GM18873 (cell line): ENCODE results near the gene ZNF555.
"Not testable (repeated sequence)": the region's sequence is repeated elsewhere in the genome, so short reads cannot be mapped to it uniquely, and the experiment has no call there.

ENCODE experiments used
- ATAC-seq: cut with Tn5 transposase; IDR thresholded peaks from one replicate; pipeline ENCODE4 v1.9.1; 2021; ENCODE audit warnings: mild to moderate bottlenecking, moderate library complexity, moderate number of reproducible peaks; ENCODE audit not compliant: unreplicated experiment, low FRiP score

Gene ZNF555

DNA sequence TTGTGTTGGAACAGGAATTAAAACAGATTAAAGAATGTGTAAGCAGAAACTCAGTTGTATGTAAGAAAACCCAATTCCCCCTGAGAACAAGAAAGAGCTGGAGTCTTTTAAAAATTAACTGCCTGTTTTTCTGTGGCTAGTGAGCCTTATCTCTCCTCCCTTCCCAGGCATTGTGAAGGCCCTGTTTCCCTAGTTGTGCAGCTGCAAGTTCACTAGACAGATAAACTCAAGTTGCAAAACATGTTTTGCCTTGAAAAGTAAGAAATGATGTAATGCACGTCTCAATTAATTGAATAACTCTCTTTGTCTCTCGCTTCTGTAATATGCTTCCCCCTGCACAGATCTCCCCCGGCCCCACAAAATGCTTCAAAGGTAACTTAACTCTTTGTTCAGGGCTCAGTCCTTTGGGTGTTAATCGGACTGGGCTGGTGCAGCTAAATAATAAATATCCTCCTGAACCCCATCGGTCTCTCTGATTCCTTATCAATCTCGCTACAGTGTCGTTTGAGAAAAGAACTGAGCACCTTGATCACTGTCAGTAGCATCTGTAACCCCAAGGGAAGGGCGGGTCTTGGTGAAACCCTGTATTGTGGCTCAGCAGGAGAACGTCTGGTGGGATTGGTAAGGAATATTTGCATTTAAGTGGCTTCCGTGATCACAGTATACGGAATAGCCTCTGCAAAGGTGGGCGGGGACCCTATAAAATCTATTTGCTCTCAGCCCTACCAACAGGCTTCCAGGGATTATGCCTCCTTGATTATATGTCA, 24.2 kb downstream of the ZNF555 start:
- no peak for ATAC-seq

DNA sequence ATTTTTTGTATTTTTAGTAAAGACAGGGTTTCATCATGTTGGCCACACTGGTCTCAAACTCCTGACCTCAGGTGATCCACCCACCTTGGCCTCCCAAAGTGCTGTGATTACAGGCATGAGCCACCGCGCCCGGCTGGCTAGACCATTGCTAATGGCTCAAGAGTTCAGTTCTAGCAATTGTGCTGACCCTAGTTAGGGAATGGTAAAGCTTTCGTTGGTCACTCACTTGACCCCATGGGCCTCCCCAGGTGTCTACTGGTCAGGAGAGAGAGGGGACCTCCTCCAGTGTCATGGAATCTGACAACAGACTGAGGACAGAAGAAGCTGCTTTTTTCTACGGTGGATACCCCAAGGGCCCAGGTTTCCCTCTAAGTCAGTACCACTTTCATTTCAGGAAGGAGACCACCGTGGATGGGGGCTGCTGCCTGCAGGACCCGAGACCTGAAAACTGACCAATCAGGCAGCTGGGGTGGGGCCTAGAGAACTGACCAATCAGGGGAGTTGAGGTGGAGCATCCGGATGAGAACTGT, 25.3 kb downstream of the ZNF555 start:
- ATAC-seq, result no peak

DNA sequence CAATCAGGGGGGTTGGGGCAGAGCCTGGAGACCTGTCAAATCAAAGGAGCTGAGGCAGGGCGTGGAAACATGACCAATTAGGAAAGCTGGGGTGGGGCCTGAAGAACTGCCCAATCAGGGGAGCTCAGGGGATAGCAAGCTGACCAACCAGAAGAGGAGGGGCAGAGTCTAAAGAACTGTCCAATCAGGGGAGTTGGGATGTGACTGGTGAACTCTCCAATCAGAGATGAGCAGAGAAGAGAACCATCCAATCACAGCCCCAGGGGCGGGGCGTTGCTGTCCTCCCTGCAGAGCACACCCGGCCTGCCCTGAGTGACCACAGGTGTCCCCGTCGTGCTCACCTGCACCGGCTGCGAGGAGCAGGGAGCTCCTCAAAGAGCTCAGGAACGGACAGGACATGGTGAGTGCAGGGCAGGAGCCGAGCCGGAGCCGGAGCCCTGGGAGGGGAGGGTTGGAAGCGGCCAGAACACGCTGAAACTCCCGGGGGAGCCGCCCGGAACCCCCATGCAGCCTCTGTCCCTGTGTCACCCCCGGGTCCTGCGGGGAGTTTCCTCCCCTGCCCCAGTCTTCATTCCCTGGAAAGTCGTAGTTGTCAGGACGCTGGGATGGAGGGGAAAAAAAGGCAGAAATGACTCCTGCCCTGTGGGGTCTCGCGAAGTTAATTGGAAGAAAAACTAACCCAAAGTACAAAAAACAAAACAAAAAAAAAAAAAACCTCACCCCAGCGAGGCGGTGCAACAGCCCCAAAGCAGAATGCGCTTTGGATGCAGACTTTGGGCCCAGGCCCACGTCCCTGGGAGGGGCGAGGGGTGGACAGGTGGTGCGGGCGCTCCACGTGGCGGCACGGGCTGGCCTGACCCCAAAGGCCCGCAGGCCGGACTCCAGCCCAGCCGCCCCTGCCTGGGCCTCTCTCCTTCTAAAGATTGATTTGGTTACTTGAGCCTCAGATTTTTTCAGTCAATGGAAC, 26.0 kb downstream of the ZNF555 start, which contains the start of gene ZNF556:
ZNF556 (plus strand) TSS at position 311 of the 967 bp plus-strand sequence; CDS start at position 398, 87 bp downstream.
- ATAC-seq, result no peak

DNA sequence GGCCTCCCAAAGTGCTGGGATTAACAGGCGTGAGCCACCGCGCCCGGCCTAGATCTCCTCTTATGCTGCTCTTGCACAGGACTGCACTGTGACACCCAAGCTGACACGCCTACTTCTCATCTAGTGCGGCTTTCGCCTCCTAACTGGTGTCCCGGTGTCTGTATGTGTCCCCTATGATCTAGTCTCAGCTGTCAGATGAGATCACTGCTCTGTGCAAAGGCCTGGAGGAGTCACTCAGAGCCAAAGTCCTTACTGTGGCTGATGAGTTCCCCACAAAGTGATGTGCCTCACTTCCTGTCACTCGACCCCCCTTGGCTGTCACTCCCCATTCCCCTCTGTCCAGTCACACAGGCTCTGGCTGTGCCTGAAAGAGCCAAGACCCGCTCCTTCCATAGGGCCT, 28.3 kb downstream of the ZNF555 start:
- ATAC-seq, result no peak

DNA sequence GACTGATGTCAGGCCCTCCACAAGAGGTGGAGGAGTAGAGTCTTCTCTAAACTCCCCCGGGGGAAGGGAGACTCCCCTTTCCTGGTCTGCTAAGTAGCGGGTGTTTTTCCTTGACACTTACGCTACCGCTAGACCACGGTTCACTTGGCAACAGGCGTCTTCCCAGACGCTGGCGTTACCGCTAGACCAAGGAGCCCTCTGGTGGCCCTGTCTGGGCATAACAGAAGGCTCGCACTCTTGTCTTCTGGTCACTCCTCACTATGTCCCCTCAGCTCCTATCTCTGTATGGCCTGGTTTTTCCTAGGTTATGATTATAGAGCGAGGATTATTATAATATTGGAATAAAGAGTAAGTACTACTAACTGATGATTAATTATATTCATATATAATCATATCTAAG, 30.9 kb downstream of the ZNF555 start:
- not testable (repeated sequence) for ATAC-seq

DNA sequence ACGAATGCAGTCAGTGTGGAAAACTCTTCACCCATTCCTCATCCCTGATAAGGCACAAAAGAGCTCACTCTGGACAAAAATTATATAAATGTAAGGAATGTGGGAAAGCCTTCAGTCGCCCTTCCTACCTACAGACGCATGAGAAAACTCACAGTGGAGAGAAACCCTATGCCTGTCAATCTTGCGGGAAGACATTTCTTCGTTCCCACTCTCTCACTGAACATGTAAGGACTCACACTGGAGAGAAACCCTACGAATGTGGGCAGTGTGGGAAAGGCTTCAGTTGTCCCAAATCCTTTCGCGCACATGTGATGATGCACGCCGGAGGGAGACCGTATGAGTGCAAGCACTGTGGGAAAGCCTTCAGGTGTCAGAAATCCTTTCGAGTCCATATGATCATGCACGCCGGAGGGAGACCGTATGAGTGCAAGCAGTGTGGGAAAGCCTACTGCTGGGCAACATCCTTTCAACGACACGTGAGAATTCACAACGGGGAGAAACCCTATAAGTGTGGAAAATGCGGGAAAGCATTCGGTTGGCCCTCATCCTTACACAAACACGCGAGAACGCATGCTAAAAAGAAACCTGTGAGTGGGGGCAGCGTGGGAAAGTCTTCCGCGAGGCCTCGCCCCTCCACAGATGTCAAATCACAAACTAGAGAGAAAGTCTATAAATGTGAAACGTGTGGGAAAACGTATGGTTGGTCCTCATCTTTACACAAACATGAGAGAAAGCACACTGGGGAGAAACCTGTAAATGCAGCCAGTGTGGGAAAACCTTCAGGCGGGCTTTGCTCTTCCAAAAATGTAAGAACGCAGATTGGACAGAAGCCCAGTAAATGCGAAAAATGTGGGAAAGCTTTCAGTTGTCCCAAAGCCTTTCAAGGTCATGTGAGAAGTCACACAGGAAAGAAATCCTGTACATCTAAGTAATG, 36.4 kb downstream of the ZNF555 start:
- ATAC-seq, result no peak

DNA sequence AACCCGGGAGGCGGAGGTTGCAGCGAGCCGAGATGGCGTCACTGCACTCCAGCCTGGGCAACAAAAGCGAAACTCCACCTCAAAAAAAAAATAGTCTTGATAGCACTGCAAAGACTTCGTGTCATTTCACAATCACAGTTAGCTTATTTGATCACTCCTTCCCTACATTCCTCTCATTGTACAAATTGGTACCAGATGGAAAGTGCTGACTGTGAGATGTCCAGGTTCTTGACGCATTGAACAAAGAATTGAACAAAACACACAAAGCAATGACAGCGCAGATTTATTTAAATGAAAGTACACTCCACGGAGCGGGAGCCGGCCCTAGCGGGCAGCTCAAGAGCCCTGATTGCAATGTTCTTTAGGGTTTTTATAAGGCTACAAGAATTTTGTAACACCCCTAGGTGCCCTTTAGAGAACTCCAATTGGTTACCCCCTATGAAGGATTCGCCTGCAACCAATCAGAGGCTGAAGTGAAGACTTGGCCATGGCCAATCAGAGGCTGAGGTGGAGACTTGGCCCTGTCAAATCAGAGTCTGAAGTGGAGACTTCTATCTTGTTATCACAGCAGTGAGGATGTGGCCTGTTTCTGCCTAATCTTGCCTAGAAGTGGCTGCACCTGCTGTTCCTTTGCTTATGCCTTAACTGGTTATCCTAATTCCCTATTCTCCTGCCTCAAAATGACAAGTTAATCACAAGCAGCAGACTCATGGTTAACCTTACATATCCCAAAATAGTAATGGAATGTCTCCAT, 42.6 kb downstream of the ZNF555 start:
- ATAC-seq, result no peak

DNA sequence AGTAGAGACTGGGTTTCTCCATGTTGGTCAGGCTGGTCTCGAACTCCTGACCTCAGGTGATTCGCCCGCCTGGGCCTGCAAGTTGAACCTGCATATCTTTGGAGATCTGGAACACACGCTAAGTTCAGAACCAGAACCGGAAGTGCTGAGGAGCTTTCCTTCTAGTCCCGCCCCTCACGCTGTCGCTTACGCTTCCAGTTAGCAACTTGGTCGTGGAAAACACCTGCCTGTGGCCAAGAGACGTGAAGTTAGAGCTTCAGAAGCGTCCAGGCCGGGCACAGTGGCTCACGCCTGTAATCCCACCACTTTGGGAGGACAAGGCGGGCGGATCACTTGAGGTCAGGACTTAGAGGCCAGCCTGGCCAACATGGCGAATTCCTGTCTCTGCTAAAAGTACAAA, 44.5 kb downstream of the ZNF555 start:
- no peak for ATAC-seq

DNA sequence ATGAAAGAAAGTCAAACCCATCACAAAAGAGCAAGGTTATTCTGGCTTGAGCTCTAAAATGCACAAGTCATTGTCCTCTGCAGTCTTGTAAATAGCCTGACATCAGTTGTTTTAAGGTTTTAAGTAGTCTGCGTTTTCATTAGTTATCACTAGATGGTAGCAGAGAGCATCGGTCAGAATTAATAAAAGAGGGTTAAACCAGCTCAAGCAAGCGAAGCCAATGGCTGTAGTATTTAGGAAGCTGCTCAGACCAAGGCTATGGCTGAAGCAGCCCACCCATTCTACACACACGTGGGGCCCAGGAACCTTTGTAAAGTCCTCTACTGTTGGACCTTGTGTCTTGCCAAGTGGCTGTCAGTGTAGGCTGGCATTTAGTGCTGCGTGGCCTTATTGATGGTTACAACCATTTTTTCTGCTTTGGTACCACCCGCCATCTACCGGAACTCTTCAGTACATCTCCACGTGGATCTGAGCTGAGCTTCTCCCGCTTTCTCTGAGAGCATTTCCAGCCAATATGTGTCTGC, 46.2 kb downstream of the ZNF555 start:
- ATAC-seq, result no peak

DNA sequence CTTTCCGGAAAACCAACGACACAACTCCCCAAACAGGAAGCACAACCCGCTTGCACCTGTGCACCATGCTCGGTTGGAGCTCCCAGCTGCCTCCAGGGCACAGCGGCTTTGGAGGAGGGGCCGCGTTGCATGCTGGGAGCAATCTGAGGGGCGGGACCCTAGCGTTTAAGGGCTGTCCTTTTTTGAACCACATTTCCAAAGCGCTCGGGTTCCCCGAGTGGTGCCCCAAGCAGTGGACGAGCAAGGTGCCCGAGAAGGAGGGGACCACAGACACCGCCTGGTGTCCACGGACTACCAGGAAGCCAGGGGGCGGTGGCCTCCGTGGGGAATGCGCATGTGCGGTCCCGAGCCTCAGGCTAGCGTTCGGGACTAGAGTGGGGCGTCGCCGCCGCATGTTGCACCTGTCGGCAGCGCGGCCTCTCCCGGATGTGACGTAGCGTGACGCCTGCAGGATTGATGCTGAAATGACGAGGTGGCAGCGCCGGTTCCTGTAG, 47.5 kb downstream of the ZNF555 start:
- no peak for ATAC-seq

DNA sequence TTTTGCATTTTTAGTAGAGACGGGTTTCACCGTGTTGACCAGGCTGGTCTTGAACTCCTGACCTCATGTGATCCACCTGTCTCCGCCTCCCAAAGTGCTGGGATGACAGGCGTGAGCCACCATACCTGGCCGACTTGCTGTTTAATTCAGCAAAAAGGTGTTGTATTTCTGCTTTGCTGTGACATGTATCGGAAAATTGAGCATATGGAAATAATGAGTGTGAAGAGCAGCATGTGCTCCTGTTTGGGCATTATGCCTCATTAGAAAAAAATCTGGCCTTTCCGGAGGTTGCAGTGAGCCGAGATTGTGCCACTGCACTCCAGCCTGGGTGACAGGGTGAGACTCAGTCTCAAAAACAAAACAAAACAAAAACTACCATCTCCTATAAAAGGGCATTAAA, 49.3 kb downstream of the ZNF555 start:
- ATAC-seq, result not testable (repeated sequence)

DNA sequence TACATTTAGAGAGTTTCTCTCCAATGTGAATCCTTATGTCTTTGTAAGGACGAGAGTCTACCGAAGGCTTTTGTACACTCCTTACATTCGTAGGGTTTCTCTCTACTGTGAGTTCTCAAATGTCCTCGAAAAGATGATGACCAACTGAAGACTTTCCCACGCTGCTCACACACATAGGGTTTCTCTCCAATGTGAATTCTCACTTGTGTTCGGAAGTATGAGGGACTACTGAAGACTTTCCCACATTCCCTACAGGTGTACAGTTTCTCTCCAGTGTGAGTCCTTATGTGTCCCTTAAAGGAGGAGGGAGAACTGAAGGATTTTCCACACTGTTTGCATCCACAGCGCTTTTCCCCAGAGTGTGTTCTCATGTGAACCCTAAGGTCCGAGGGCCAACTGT, 55.4 kb downstream of the ZNF555 start:
- ATAC-seq, result no peak

DNA sequence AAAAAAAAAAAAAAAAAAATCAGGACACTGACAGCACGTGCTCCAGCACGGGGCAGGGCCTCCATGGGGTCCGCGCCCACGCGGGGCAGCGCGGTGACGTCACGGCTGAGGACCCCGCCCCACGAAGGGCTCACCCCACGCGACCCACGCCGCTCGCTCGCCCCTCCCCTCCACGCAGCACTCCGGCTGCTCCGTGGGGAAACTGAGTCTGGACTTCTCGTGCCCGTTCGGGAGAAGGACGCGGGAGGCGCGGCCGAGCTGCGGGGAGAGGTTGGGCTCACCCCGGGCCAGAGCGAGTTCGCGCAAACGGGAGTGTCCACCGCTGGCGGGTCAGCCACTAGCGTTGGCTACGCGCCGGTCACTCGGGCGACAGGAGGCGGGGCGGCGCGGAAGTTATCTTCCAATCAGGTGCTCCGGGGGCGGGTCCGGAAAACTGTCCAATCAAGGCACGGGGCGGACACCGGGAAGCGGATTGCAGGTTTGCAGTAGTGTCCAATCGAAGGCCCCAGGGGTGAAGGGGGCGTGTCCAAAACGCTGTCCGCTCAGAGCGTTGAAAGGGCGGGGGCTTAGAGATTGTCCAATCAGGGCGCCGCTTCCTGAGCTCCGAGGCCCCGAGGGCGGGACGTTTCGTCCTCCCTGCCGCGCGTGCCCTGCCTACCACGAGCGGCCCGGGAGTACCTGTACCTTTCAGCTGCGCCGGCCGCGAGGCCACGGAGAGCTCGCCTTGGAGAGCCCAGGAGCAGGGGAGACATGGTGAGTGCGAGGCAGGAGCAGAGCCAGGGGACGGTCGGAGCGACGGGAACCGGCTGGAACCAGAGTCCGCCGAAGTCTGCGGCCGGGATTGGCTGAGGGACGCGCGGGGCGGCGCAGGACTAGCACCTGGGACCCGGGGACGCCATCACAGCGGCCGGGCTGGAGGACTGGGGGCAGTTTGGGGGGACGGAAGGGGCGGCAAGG, 59.3 kb downstream of the ZNF555 start, which contains the start of gene ZNF57:
ZNF57 (plus strand) TSS at position 633 of the 957 bp plus-strand sequence; CDS start at position 751, 118 bp downstream.
- ATAC-seq, result peak; percentile 93

DNA sequence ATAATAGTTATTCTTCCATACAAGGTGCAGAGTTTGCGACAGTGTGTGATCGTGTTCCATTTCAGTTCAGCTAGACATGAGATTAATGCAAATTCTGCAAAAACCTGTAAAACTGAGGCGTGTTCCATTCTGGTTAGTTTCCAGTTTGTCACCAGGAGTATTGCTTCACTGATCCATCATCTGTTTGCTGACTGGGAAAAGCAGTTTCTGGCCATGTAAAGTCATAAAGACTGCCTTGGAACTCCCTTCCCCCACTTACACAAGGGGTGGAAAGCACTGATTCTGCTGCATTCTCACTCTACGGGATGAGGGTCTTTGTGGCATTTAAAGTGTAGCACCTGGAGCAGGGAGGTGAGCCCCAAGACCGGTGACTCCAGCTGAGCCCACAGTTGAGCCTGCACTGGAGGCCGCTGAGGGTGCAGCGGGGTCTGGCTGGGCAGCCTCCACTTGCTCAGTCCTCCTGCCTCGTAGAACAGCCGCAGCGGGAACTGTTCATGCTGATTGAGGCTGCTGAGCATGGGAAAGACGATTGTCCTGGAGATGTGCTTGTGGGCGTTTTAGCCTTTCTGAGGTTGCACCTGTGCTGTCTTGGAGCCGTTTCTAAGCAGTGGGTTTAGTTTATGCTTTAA, 61.4 kb downstream of the ZNF555 start:
- ATAC-seq, result no peak

DNA sequence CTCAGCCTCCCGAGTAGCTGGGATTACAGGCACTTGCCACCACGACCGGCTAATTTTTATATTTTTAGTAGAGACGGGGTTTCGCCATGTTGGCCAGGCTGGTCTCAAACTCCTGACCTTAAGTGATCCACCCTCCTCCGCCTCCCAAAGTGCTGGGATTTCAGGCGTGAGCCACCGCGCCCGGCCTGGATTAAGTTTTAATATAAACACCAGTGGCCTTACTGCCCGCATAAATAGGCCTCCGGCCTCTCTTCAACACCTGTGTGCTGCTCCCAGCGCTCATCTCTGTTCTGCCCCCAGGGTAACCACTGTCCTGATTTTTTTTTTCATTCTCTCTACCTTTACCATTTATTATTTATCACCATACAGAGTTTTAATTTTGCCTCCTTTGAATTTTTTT, 62.1 kb downstream of the ZNF555 start:
- ATAC-seq, result not testable (repeated sequence)

DNA sequence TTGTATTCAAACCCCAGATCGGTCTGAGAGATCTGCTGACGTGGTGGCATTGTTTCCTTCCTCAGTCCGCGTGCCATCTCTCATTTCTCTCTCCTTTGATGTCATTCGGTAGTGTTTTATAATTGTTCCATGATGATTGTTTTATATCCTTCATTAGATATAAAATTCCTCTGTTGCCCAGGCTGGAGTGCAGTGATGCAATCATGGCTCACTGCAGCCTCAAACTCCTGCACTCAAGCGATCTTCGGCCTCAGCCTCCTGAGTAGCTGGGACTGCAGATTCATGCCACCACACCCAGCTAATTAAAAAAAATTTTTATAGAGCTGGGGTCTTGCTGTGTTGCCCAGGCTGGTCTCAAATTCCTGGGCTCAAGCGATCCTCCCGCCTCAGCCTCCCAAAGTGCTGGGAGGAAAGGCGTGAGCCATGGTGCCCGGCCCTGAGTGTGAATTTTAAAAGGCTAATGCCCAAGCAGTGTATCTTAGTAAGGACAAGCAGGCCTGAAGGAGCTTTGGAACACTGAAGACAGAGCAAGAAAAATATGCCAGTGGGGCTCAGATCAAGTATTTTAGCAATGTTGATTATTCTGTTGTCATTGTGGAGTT, 64.7 kb downstream of the ZNF555 start:
- ATAC-seq, result no peak
